MM.1S (cell line): ENCODE results near the gene GDF9.

Source experiments
- EZH2 ChIP-seq: fragments of 300-600 bp; sonication (generic); optimal IDR thresholded peaks from 2 replicates; pipeline ENCODE3; 2017; ENCODE audit warnings: low read depth, mild to moderate bottlenecking, antibody characterized with exemption, low read length, mixed read lengths
- EZH2phosphoT487 ChIP-seq: fragments of 300-600 bp; sonication (generic); IDR thresholded peaks from 2 replicates; pipeline ENCODE4 v1.6.1; 2018; ENCODE audit warnings: antibody characterized with exemption, low read length
- TF ChIP-seq, protein P1 (sequence below): fragments of 300-600 bp; sonication (generic); IDR thresholded peaks from 2 replicates; pipeline ENCODE4 v1.5.1; 2016; ENCODE audit warnings: antibody characterized with exemption, low read length, mixed read lengths

DNA sequence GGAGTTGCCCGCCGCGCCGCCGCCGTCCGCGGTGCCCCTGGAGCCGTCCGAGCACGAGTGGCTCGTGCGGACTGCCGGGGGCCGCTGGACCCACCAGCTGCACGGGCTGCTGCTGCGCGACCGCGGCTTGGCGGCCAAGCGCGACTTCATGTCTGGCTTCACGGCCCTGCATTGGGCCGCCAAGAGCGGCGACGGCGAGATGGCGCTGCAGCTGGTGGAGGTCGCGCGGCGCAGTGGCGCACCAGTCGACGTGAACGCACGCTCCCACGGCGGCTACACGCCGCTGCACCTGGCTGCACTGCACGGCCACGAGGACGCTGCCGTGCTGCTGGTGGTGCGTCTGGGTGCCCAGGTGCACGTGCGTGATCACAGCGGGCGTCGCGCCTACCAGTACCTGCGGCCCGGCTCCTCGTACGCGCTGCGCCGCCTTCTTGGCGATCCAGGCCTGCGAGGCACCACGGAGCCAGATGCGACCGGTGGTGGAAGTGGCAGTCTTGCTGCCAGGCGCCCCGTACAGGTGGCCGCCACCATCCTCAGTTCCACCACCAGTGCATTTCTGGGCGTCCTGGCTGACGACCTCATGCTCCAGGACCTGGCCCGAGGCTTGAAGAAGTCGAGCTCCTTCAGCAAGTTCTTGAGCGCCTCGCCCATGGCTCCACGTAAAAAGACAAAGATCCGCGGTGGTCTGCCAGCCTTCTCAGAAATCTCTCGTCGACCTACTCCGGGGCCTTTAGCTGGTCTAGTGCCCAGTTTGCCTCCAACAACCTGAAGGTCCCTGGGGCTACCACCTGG lies 51.6 kb downstream of the GDF9 start:
- TF ChIP-seq, protein P1, sequence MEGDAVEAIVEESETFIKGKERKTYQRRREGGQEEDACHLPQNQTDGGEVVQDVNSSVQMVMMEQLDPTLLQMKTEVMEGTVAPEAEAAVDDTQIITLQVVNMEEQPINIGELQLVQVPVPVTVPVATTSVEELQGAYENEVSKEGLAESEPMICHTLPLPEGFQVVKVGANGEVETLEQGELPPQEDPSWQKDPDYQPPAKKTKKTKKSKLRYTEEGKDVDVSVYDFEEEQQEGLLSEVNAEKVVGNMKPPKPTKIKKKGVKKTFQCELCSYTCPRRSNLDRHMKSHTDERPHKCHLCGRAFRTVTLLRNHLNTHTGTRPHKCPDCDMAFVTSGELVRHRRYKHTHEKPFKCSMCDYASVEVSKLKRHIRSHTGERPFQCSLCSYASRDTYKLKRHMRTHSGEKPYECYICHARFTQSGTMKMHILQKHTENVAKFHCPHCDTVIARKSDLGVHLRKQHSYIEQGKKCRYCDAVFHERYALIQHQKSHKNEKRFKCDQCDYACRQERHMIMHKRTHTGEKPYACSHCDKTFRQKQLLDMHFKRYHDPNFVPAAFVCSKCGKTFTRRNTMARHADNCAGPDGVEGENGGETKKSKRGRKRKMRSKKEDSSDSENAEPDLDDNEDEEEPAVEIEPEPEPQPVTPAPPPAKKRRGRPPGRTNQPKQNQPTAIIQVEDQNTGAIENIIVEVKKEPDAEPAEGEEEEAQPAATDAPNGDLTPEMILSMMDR, result no peak
- TF ChIP-seq EZH2phosphoT487 (no peak), EZH2 (no peak)
